Stimulated activated naive CD8-positive, alpha-beta T cell treated with anti-CD3 and anti-CD28 coated beads, Interleukin-15, Interleukin-2, amounts not matched to agents 100 U/mL and 50 U/mL, for 24 hours (primary cell): ENCODE data around the gene FOXP2.

Experiments used
- ATAC-seq: fragments of 150-1000 bp; cut with Tn5 transposase; one replicate; pipeline ENCODE4 v1.10.0; 2021
- DNase-seq: peaks from one replicate; pipeline ENCODE4 v3.0.0; 2021

Gene FOXP2

GRCh38 chr7:114723308-114723707 is 308.7 kb downstream of the FOXP2 start:
- ATAC-seq (no peak), DNase-seq (no peak)

- no peak for ATAC-seq
Measured at GRCh38 chr7:114740095-114740494, 325.5 kb downstream of the FOXP2 start.

GRCh38 chr7:114740941-114741340 is 326.3 kb downstream of the FOXP2 start:
- DNase-seq (no peak), ATAC-seq (no peak)

More at GRCh38 chr7:114740095-114740494, 325.5 kb downstream of the FOXP2 start:
- no peak for DNase-seq

- ATAC-seq (no peak), DNase-seq (no peak)
Measured at GRCh38 chr7:114741911-114742310, 327.3 kb downstream of the FOXP2 start.
